Stimulated activated CD4-positive, alpha-beta T cell treated with anti-CD3 and anti-CD28 coated beads, Interleukin-4, amount 100 ng/mL, for 1 hour (primary cell): ENCODE results near the gene OTOG.
"Not testable (repeated sequence)": the region's sequence is repeated elsewhere in the genome, so short reads cannot be mapped to it uniquely, and the experiment has no call there.

Source experiments
- DNase-seq: peaks from one replicate; pipeline ENCODE4 v3.0.0-alpha.2; 2020

Gene OTOG

GRCh38 chr11:17607083-17607429 lies 60.0 kb downstream of the OTOG start:
- no peak for DNase-seq

GRCh38 chr11:17607591-17608570 lies 60.8 kb downstream of the OTOG start:
- DNase-seq: no peak

GRCh38 chr11:17608821-17609220 lies 61.8 kb downstream of the OTOG start:
- DNase-seq: no peak

GRCh38 chr11:17609291-17610084 lies 62.4 kb downstream of the OTOG start:
- DNase-seq: no peak

GRCh38 chr11:17610085-17610894 lies 63.2 kb downstream of the OTOG start:
- no peak for DNase-seq

- no peak for DNase-seq
These were observed 64.0 kb downstream of the OTOG start for GRCh38 chr11:17611049-17611448.

GRCh38 chr11:17611503-17612220 lies 64.6 kb downstream of the OTOG start:
- DNase-seq: no peak

GRCh38 chr11:17612221-17613188 lies 65.4 kb downstream of the OTOG start:
- no peak for DNase-seq

GRCh38 chr11:17613428-17613962 lies 66.4 kb downstream of the OTOG start:
- DNase-seq: no peak

- DNase-seq: no peak
These were observed 66.9 kb downstream of the OTOG start for GRCh38 chr11:17613983-17614382.

GRCh38 chr11:17622711-17623110 lies 75.7 kb downstream of the OTOG start:
- DNase-seq: not testable (repeated sequence)

- DNase-seq: no peak
These were observed 82.1 kb downstream of the OTOG start for GRCh38 chr11:17629113-17629512.

- no peak for DNase-seq
These were observed 83.9 kb downstream of the OTOG start for GRCh38 chr11:17630936-17631335.

GRCh38 chr11:17631702-17632365 lies 84.8 kb downstream of the OTOG start:
- DNase-seq: no peak

GRCh38 chr11:17633279-17633986 lies 86.4 kb downstream of the OTOG start:
- no peak for DNase-seq

GRCh38 chr11:17633987-17634775 lies 87.1 kb downstream of the OTOG start:
- DNase-seq: no peak

- DNase-seq: no peak
These were observed 87.9 kb downstream of the OTOG start for GRCh38 chr11:17634776-17635550.

GRCh38 chr11:17635551-17635938 lies 88.5 kb downstream of the OTOG start:
- no peak for DNase-seq
